ENCODE data around the gene PRDM11. TPM values are rescaled to one million over a fixed set of nuclear protein-coding genes. Genes with fewer than 3 reads are reported as not detected.

The PRDM11 gene
- total and polyA plus RNA-seq, 2 of the 8 experiments (the other 6 are each of a cell fraction or from before 2014, with no cell fraction given): 3.6 to 11.7 TPM

DNA sequence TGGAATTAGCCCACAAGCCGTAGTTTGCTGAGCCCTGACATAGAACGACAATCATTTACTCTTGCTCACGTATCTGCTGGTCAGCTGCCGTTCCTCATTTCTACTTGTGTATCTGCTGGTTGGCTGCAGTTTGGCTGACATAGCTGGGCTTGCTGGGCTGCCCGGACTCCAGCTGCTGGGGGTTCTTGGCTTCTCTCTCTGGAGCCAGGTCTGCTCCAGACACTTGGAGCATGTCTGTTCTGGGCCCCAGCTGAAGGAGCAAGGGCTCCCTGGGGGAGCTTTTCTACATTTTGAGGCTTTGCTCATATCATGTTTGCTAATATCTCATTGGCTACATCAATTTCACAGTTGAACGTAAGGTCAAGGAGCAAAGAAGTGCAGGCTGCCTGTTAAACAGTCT lies 47.3 kb downstream of the PRDM11 start:
- no peaks in the 10 kb centered on the region; a peak in 1 of 4 replicates for H3K9me3 ChIP-seq (ENCODE audit: insufficient read depth in 2 of 2, low read depth in 1 of 2, low read length in 1 of 2)
- H3K79me2 ChIP-seq (ENCODE audit: control insufficient read depth in 1 of 2, insufficient read depth in 2 of 2, low read length in 2 of 2): no peaks in the 10 kb centered on the region
- no peak overlapping the region for H3K56ac ChIP-seq (replicated peaks; ENCODE audit: insufficient read length, low read depth, low read length)
- no peak overlapping the region for H2BK5ac ChIP-seq (ENCODE audit: low read depth, low read length)
- no peak overlapping the region for H2BK15ac ChIP-seq (ENCODE audit: low read length)
- no peaks in the 10 kb centered on the region for H3K79me1 ChIP-seq (ENCODE audit: low read depth, low read length)
- H3K4me1 ChIP-seq (replicated peaks in 1 of 4; ENCODE audit: control insufficient read depth in 3 of 4, insufficient read depth in 4 of 4, low read length in 3 of 4): no peaks in the 10 kb centered on the region
- H3K4ac ChIP-seq (replicated peaks; ENCODE audit: insufficient read length, low read depth, low read length): no peak overlapping the region
- H3K23ac ChIP-seq (ENCODE audit: insufficient read length): no peak overlapping the region
- H2AFZ ChIP-seq (ENCODE audit: low read length): no peak overlapping the region
- H3K4me3 ChIP-seq (ENCODE audit: extremely low read depth in 1 of 4, insufficient read depth in 2 of 4, low read depth in 3 of 4, low read length in 4 of 4): no peak overlapping the region
- no peak overlapping the region for H4K91ac ChIP-seq (replicated peaks; ENCODE audit: insufficient read length, low read length)
- no peaks in the 10 kb centered on the region for H3K27me3 ChIP-seq (replicated peaks in 1 of 4; ENCODE audit: control insufficient read depth in 3 of 4, extremely low read depth in 1 of 4, insufficient read depth in 3 of 4, low read length in 3 of 4)
- no peak overlapping the region for H3K18ac ChIP-seq (ENCODE audit: extremely low read depth, low read length)
- no peak for FAIRE-seq
- no peak overlapping the region for H4K8ac ChIP-seq (ENCODE audit: extremely low read depth, insufficient read depth, low read length)
- no peak overlapping the region for H2BK120ac ChIP-seq (replicated peaks; ENCODE audit: low read depth, low read length)
- H3K9ac ChIP-seq (replicated peaks in 1 of 4; ENCODE audit: extremely low read depth in 1 of 4, low read depth in 3 of 4, low read length in 3 of 4): no peak overlapping the region
- POLR2A ChIA-PET (ENCODE audit: partially characterized antibody): no interaction called here
- no peak overlapping the region for H2AK5ac ChIP-seq (ENCODE audit: low read depth, low read length)
- CTCF ChIA-PET (ENCODE audit: partially characterized antibody): interaction anchor here (1.8 to 3.2 kb wide), 4 partner anchors 11 to 40 kb away, joined by 5 to 30 read pairs (median 12); no protein-coding TSS in a partner anchor
- H2BK12ac ChIP-seq (ENCODE audit: low read depth, low read length): no peak overlapping the region
- no peak overlapping the region for H3K27ac ChIP-seq (ENCODE audit: low read depth, low read length)
- TF ChIP-seq SIN3A (conservative IDR thresholded peaks at IDR 0.05 in 1 of 2, IDR thresholded peaks at IDR 0.05 in 1 of 2; ENCODE audit: low read depth in 1 of 2, low read length in 2 of 2) (no peak), RFX5 (IDR thresholded peaks at IDR 0.05; ENCODE audit: borderline replicate concordance, low read depth, low read length) (no peak), CEBPB (IDR thresholded peaks at IDR 0.05; ENCODE audit: low read depth, low read length) (no peak), CBX8 (IDR thresholded peaks at IDR 0.05; ENCODE audit: borderline replicate concordance, low read depth, low read length) (no peak)
- no peak overlapping the region for H4K5ac ChIP-seq (ENCODE audit: insufficient read length, low read depth, low read length)
- peaks cover 0 to 2% of the 10 kb centered on the region in 2 experiments for H4K20me1 ChIP-seq (replicated peaks in 1 of 2; ENCODE audit: control insufficient read depth in 1 of 2, insufficient read depth in 2 of 2, low read length in 2 of 2)
- H3K23me2 ChIP-seq (ENCODE audit: low read depth, low read length): no peaks in the 10 kb centered on the region
- no peak for DNase-seq (ENCODE audit: low read depth in 1 of 2, low spot score in 2 of 2)
- no peak overlapping the region for H2BK20ac ChIP-seq (ENCODE audit: low read length)
- 91% methylated on average over 6 of the region's 6 CpGs; no CpG with 5 or more reads in 1 of the 2 experiments for WGBS, 2 experiments (ENCODE audit: extremely low coverage in 1 of 2, insufficient coverage in 1 of 2, insufficient read length in 1 of 2, insufficient replicate concordance in 2 of 2, low coverage in 1 of 2, low lambda C conversion rate in 2 of 2, missing lambda C conversion rate in 1 of 2)
- peaks cover 0 to 3% (median 0%) of the 10 kb centered on the region in 4 experiments; a peak in 1 of 8 replicates for H3K36me3 ChIP-seq (ENCODE audit: control insufficient read depth in 2 of 4, insufficient read depth in 4 of 4, low read length in 3 of 4)
- H3K14ac ChIP-seq (ENCODE audit: insufficient read length): no peak overlapping the region
- no peak overlapping the region for H3K4me2 ChIP-seq (ENCODE audit: insufficient read depth in 1 of 2, low read depth in 2 of 2, low read length in 2 of 2)

Measured in H1 (cell line).